HepG2 (cell line): Measurements from ENCODE around the gene FMNL2. TPM values are rescaled to one million over a fixed set of nuclear protein-coding genes. Genes with fewer than 3 reads are reported as not detected.

Experiments
- REPIN1 ChIP-seq: sonication (generic); formaldehyde crosslinking; IDR thresholded peaks from 2 replicates; pipeline ENCODE4 v1.8.0; 2022; ENCODE audit warnings: missing genetic modification reagents, low read depth, mild to moderate bottlenecking, borderline replicate concordance
- SOX5 ChIP-seq: IDR thresholded peaks from 2 replicates; pipeline ENCODE4 v1.6.1; 2016; ENCODE audit warnings: borderline replicate concordance
- ZKSCAN8 ChIP-seq: IDR thresholded peaks from 2 replicates; pipeline ENCODE4 v1.6.1; 2016; ENCODE audit warnings: borderline replicate concordance, missing genetic modification reagents, missing compliant biosample characterization
- ZNF550 ChIP-seq: sonication (generic); formaldehyde crosslinking; IDR thresholded peaks from 2 replicates; pipeline ENCODE4 v1.4.0; 2020; ENCODE audit warnings: mild to moderate bottlenecking, missing genetic modification reagents, borderline replicate concordance
- polyA plus RNA-seq, 8 experiments: library from polyadenylated mRNA; depleted of rRNA in 3 of 8; stranded (reverse) in 7 of 8; unstranded in 1 of 8; fragments of >200 nt; fragmentation: Illumina TruSeq in 4 of 8; extraction: Trizol in 4 of 8; gene quantifications; 2 replicates each; pipeline versions ENCODE4 v1.2.1 to v1.2.3, GENCODE V29; 2011 to 2016; ENCODE audit warnings: low read depth in 4 of 8, missing spikeins in 1 of 8, mixed read lengths in 1 of 8; ENCODE audit not compliant: insufficient read depth in 1 of 8
- total RNA-seq, 5 experiments: library from RNA; depleted of rRNA; stranded (reverse); fragments of >200 nt; fragmentation: Illumina TruSeq; extraction: Trizol; gene quantifications; 2 replicates each; pipeline ENCODE4 v1.2.3, GENCODE V29; 2016; ENCODE audit warnings: low read depth in 1 of 5
- TF ChIP-seq, protein P1 (sequence below), 2 experiments: sonication (generic) in 1 of 2; formaldehyde crosslinking in 1 of 2; IDR thresholded peaks; 2 replicates each; pipeline versions ENCODE4 v1.4.0 to v1.6.1; 2016 to 2020; ENCODE audit warnings: borderline replicate concordance in 1 of 2, low read depth in 1 of 2, mild to moderate bottlenecking in 1 of 2, missing genetic modification reagents in 1 of 2
- TF ChIP-seq, protein P2 (sequence below): sonication (generic); formaldehyde crosslinking; IDR thresholded peaks from 2 replicates; pipeline ENCODE4 v1.4.0; 2020; ENCODE audit warnings: missing genetic modification reagents, borderline replicate concordance
- TF ChIP-seq, protein P3 (sequence below): sonication (generic); formaldehyde crosslinking; IDR thresholded peaks from 2 replicates; pipeline ENCODE4 v1.4.0; 2020; ENCODE audit warnings: missing genetic modification reagents, borderline replicate concordance
- TF ChIP-seq, protein P4 (sequence below): IDR thresholded peaks from 2 replicates; pipeline ENCODE4 v1.6.1; 2016; ENCODE audit warnings: low read depth, missing genetic modification reagents, missing compliant biosample characterization

The FMNL2 gene
- total and polyA plus RNA-seq, 2 of the 13 experiments (the other 11 are each of a cell fraction or from before 2014, with no cell fraction given): 66.5 to 67.7 TPM

DNA sequence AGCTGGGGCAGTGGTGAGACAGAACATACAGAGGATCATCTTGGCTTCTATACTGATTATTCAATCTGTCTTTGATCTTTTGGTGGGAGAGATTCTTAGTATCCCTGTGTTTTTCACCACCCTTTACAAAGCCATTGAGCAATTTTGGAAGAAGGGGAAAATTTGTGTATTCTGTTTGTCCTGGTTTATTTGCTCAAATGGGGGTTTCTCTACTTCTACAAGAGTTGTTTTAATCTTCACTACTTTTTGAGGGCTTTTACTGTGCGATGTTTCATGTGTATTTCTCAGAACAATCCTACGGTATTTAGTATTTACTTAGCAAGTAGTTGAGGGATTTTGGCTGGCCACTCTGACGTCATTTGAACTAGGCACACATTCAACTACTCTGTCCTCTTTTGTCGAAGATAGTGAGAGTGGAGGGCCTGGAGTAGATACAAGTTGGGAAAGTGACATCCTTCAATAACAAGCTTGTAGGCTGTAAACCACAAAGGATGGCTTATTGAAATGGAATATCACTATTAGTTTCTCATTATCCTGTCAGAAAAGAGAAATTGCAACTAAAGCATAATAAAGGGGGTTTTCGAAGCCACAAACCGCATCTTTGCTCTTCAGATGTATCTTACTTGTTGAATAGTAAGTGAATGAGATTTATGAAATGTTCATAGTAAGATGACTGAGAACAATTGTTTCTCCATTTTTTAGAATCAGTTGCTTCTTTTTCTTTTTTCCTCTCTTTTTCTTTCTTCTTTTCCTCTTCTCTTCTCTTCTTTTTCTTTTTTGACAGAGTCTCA is 24.8 kb downstream of the FMNL2 start (continued):
- TF ChIP-seq, protein P1, sequence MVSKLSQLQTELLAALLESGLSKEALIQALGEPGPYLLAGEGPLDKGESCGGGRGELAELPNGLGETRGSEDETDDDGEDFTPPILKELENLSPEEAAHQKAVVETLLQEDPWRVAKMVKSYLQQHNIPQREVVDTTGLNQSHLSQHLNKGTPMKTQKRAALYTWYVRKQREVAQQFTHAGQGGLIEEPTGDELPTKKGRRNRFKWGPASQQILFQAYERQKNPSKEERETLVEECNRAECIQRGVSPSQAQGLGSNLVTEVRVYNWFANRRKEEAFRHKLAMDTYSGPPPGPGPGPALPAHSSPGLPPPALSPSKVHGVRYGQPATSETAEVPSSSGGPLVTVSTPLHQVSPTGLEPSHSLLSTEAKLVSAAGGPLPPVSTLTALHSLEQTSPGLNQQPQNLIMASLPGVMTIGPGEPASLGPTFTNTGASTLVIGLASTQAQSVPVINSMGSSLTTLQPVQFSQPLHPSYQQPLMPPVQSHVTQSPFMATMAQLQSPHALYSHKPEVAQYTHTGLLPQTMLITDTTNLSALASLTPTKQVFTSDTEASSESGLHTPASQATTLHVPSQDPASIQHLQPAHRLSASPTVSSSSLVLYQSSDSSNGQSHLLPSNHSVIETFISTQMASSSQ (IDR thresholded peaks at IDR 0.05; ENCODE audit: low read depth): no peak
- TF ChIP-seq, protein P1 (CRISPR knock-in tag; IDR thresholded peaks at IDR 0.05; ENCODE audit: borderline replicate concordance): peak; percentile 49; the same call in 1 of the 2 replicates
- TF ChIP-seq, protein P2, sequence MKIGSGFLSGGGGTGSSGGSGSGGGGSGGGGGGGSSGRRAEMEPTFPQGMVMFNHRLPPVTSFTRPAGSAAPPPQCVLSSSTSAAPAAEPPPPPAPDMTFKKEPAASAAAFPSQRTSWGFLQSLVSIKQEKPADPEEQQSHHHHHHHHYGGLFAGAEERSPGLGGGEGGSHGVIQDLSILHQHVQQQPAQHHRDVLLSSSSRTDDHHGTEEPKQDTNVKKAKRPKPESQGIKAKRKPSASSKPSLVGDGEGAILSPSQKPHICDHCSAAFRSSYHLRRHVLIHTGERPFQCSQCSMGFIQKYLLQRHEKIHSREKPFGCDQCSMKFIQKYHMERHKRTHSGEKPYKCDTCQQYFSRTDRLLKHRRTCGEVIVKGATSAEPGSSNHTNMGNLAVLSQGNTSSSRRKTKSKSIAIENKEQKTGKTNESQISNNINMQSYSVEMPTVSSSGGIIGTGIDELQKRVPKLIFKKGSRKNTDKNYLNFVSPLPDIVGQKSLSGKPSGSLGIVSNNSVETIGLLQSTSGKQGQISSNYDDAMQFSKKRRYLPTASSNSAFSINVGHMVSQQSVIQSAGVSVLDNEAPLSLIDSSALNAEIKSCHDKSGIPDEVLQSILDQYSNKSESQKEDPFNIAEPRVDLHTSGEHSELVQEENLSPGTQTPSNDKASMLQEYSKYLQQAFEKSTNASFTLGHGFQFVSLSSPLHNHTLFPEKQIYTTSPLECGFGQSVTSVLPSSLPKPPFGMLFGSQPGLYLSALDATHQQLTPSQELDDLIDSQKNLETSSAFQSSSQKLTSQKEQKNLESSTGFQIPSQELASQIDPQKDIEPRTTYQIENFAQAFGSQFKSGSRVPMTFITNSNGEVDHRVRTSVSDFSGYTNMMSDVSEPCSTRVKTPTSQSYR: peak; percentile 85; the same call in 1 of the 2 replicates
- TF ChIP-seq, protein P3, sequence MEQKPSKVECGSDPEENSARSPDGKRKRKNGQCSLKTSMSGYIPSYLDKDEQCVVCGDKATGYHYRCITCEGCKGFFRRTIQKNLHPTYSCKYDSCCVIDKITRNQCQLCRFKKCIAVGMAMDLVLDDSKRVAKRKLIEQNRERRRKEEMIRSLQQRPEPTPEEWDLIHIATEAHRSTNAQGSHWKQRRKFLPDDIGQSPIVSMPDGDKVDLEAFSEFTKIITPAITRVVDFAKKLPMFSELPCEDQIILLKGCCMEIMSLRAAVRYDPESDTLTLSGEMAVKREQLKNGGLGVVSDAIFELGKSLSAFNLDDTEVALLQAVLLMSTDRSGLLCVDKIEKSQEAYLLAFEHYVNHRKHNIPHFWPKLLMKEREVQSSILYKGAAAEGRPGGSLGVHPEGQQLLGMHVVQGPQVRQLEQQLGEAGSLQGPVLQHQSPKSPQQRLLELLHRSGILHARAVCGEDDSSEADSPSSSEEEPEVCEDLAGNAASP: no peak; the same call in 1 of the 2 replicates
- TF ChIP-seq, protein P4, sequence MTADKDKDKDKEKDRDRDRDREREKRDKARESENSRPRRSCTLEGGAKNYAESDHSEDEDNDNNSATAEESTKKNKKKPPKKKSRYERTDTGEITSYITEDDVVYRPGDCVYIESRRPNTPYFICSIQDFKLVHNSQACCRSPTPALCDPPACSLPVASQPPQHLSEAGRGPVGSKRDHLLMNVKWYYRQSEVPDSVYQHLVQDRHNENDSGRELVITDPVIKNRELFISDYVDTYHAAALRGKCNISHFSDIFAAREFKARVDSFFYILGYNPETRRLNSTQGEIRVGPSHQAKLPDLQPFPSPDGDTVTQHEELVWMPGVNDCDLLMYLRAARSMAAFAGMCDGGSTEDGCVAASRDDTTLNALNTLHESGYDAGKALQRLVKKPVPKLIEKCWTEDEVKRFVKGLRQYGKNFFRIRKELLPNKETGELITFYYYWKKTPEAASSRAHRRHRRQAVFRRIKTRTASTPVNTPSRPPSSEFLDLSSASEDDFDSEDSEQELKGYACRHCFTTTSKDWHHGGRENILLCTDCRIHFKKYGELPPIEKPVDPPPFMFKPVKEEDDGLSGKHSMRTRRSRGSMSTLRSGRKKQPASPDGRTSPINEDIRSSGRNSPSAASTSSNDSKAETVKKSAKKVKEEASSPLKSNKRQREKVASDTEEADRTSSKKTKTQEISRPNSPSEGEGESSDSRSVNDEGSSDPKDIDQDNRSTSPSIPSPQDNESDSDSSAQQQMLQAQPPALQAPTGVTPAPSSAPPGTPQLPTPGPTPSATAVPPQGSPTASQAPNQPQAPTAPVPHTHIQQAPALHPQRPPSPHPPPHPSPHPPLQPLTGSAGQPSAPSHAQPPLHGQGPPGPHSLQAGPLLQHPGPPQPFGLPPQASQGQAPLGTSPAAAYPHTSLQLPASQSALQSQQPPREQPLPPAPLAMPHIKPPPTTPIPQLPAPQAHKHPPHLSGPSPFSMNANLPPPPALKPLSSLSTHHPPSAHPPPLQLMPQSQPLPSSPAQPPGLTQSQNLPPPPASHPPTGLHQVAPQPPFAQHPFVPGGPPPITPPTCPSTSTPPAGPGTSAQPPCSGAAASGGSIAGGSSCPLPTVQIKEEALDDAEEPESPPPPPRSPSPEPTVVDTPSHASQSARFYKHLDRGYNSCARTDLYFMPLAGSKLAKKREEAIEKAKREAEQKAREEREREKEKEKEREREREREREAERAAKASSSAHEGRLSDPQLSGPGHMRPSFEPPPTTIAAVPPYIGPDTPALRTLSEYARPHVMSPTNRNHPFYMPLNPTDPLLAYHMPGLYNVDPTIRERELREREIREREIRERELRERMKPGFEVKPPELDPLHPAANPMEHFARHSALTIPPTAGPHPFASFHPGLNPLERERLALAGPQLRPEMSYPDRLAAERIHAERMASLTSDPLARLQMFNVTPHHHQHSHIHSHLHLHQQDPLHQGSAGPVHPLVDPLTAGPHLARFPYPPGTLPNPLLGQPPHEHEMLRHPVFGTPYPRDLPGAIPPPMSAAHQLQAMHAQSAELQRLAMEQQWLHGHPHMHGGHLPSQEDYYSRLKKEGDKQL: peak; percentile 34; the same call in 1 of the 2 replicates
- TF ChIP-seq REPIN1 (no peak), SOX5 (CRISPR knock-in tag) (peak; percentile 67; the same call in 1 of the 2 replicates), ZNF550 (CRISPR knock-in tag) (no peak), ZKSCAN8 (CRISPR knock-in tag) (no peak)
- TF ChIP-seq, all 625 proteins: peak for 49
